Measurements from ENCODE around the gene ACTRT2.

ACTRT2 gene

DNA sequence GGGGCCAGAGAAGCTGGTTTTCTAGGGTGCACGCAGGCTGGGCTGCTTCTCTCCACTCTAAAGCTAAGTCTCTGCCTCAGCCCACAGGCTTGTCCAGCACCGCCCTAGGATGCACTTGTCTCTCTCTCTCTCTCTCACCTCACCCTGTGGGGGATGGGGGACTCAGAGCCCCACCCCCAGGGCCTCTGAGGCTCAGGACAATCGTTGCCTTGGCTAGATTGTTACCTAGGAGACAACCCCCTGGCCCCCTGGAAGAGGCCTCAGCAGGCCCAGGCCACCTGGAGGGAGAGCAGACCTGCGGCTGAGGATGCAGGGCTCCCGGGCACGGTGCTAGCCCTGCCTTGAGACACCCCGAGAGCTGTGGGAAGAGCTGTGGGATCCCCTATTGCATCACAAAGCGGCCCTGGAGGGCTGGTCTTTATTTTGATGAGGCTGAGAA is at the start of gene ACTRT2:
Gene ACTRT2 (plus strand): TSS at position 235 of the 439 bp plus-strand sequence. CDS start 220 bp downstream, outside the sequence.
- no peak for DNase-seq (ENCODE audit: low read depth)

GRCh38 chr1:2971609-2972008 is 49.7 kb upstream of the ACTRT2 start:
- no peak for DNase-seq (ENCODE audit: low read depth)

DNA sequence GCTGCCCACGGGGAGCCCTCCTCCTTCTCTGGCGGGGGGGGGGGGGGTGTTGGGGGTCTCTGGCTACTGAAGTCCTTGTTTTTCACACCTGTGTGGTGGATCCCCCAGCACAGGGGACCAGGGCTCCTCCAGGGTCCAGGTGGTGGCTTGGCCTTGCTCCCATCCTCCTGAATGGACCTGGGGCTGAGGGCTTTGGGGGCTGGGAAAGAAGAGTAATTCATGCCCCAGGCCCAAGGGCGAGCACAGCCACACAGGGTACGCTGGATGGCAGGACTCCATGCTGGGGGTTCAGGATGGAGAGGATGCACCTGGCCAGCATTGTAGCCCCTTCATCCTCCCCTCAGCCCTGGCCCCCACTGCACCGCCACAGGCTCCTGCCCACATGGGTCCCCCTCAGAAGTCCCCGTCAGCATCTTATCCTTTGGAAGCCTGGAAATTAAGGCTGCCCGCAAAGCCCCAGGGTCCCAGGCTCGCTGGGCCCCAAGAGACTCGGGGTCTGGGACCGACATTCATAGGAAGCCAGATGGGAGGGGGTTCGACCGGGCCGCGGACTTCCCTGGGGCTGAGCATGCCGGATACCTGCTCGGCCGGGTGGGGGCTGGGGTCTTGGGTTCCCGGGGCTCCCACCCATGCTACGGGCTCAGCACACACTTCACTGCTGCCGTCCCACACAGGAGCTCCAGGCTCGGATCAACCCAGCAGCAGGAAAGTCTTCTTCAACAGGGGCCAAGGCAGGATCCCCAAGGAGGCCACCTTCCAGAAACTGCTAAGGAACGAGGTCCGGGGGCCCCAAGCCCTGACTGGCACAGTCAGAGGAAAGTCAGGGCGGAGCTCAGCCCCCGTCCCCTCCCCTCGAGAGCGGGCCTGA is 49.0 kb upstream of the ACTRT2 start:
- no peak for DNase-seq (ENCODE audit: low read depth)

GRCh38 chr1:2972879-2973575 is 48.2 kb upstream of the ACTRT2 start:
- DNase-seq (ENCODE audit: low read depth): no peak

- no peak for DNase-seq (ENCODE audit: low read depth)
These were observed 47.4 kb upstream of the ACTRT2 start for GRCh38 chr1:2973601-2974593.

DNA sequence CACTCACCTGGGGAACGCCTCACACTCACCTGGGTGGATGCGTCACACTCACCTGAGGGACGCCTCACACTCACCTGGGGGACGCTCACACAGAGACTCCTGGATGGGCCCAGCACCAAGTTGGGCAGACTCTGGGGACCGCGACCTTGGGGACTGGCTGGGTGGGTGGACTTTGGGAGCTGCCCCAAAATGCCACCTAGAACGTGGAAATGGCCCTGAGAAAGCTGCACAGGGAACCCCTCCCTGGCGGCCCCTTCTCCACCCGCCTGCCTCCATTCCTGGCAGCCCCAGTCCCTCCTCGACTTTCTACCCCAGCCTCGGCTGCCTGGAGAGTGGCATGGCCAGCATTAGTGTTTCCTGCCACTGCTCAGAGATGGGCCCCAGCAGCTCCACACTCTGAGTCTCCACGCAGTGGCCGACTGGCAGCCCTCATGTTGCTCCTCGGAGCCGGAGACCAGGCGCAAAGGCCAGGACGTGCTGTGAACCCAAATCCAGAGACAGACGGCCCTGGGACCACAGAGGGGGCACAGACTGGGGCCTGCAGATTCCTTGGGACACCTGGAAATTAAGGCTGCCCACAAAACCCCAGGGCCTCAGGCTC is 46.5 kb upstream of the ACTRT2 start:
- DNase-seq (ENCODE audit: low read depth): no peak

GRCh38 chr1:2975466-2976179 is 45.6 kb upstream of the ACTRT2 start:
- DNase-seq (ENCODE audit: low read depth): no peak

DNA sequence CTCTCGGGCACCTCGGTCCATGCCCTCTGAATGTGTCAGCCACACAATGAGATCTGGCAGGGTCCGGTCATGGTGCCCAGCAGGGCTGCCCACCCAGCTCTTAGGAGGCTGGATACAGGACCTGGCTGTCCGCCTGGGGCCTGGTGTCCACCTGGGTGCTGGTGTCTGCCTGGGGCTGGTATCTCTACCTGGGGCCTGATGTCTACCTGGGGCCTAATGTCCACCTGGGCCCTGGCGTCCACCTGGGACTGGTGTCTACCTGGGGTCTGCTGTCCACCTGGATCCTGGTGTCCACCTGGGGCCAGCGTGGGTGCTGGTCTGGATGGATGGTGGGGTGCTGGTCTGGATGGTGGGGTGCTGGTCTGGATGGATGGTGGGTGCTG is 45.1 kb upstream of the ACTRT2 start:
- DNase-seq (ENCODE audit: low read depth): no peak

GRCh38 chr1:2977886-2978611 is 43.2 kb upstream of the ACTRT2 start:
- no peak for DNase-seq (ENCODE audit: low read depth)

- no peak for DNase-seq (ENCODE audit: low read depth)
These were observed 42.5 kb upstream of the ACTRT2 start for GRCh38 chr1:2978691-2979190.

DNA sequence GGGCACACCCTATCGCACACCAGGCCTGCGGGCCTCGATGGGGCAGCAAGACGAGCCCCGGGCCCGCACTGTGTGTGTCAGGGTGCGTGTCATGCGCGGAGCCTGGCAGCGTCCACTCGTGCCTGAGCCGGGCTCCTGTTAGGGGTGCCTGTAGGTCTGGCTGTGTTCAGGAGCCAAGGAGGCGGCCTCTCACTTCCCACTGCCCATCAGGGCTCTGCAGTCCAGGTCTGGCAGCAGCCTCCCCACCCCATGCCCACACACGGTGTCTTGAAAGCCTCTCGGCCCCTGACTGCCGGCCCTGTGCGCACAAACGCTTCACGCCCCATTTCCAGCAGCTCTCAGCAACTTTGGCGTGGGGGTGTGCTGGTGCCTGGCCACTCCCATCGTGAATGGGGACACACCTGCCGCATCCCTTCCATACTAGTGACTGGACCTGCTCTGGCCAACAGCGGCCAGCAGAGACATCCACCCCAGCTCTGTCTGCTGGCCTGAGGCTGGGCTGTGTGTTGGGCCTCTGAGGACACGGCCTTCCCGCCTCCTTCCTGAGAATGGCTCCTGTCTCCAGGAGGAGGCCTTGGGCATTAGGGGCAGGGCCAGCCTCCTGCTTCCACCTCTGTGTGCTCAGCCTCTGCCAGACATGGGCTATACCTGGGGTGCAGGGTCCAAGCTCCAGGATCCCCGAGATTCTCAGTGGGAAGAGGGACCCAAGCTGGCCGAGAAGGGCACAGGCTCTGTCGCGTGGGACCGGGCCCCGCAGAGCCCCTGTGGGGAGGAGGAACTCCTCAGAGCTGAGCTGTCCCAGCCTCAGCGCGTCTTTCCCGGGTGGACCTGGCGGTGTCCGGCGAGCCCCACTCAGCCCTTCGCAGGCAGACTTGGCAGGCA is 41.8 kb upstream of the ACTRT2 start:
- DNase-seq (ENCODE audit: low read depth): no peak

DNA sequence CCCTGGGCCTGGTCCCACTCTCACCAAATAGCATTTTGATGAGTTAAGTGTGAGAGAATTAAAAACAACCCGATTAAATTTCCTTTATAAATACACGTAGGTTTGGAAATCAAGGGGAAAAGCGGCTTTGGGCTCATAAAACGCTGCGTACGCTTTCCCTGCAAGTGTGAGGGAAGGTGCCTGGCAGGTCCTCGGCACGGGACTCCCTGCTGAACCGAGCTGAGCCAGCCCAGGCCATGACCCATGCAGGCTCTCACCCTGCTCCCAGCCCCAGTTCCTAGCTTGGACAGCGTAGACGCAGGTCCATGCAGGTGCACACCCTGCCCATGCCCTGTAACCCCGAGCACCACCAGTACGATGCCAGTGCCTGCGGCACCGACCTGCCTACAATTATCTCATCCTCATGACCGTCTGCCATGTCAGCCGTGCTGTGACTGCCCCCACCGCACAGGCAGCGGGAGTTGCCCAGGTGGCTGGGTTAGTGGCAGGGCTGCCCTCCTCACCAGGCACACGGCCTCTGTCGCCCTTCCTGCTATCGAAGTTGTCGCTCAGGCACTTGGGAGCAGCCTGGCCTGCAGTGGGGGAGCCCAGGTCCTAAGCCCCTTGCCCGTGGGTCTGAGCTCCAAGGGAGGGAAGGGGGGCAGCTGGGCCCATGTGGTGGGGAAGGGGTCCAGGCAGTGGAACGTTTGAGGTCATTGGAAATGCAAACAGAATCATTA is 41.0 kb upstream of the ACTRT2 start:
- no peak for DNase-seq (ENCODE audit: low read depth)

DNA sequence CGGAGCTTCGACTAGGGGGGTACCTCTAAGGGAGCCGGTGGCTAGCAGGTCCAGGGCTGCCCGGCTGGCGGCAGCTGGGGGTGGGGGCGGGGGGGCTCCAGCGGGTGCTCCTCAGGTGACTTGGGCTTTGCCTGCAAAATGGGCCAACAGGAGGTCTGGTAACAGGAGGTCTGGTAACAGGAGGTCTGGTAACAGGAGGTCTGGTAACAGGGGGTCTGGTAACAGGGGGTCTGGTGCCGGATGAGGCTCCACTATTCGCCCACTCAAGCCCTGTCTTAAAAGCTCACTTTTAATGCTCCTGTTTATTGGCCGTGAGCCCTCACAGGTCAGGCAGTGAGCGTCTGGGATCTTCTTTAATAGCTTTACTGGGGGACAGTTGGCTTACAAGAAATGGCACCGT is 40.4 kb upstream of the ACTRT2 start:
- DNase-seq (ENCODE audit: low read depth): no peak

- no peak for DNase-seq (ENCODE audit: low read depth)
These were observed 39.9 kb upstream of the ACTRT2 start for GRCh38 chr1:2981388-2981787.

DNA sequence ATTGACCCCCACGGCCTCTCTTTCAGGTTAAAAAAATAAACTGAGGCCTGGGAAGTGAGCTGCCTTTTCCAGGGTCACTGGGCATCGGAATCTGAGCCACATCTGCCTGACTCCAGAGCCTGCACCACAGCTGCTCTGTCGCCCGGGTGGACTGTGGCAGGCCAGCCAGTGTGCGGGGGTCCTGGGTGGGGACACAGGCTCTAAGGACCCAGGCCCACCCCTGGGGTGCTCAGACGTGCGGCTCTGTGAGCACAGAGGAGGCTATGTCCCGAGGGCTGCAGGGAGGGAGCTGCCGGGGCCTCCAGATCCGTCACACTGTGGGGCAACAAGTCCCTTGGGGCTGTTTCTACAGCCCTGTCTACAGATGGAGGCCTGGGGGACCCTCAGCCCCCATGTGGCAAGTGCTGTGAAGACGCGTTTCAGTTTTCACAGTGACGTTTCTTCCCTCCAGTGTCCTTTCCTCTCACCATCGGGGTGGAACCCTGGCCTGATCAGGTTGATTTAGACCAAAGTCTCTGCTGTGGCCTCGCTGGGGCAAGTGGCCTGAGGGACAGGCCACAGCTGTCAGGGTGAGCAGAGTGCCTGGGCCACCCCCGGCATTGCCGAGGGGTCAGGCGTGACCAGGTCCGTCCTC is 39.2 kb upstream of the ACTRT2 start:
- no peak for DNase-seq (ENCODE audit: low read depth)

DNA sequence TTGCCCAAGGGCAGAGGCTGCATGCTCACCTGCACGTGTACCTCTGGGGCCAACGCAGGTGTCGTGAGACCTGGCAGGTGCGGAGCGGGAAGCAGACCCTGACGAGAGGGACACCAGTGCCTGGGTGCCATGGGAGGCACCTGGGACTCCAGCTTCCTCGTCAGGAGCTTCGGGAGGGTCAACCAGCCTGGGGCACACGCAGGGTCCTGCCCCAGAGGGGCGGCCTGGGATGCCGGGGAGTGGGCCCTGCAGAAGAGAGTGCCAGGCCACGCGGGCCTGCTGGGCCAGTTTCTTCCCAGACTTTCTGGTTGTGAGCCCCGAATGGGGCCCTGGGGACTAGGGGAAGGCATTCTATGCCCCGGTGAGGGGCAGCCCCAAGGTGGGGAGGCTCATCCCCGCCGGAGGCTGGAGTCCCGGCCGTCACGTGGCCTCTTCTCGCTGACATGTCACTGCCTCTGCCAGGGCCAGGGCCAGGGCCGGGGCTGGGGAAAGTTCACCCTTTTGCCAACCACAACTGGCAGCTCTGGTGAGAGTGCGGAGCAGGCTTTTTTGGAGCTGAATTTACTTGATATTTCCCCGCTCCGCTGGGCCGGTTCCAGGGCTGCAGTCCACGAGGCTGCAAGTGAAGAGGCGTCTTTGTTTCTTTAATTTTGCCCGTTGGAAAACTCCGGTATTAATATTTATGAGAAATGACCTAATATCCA is 38.5 kb upstream of the ACTRT2 start:
- DNase-seq (ENCODE audit: low read depth): no peak

- DNase-seq (ENCODE audit: low read depth): no peak
These were observed 38.0 kb upstream of the ACTRT2 start for GRCh38 chr1:2983319-2983705.
